RWPE2 (cell line): Measurements from ENCODE around the gene HDGFL2.

Source experiments
- ATAC-seq: fragments of 200-7000 bp; cut with Tn5 transposase; 3 replicates; pipeline ENCODE4 v1.9.1; 2021; ENCODE audit warnings: low read depth
- DNase-seq: peaks from one replicate; pipeline ENCODE4 v3.0.0-alpha.2; 2020; ENCODE audit warnings: low spot score
- H3K27ac ChIP-seq: fragments of 450-650 bp; 2 replicates; pipeline ENCODE4 v1.5.1; 2017; ENCODE audit warnings: mild to moderate bottlenecking; ENCODE audit not compliant: poor library complexity, severe bottlenecking
- H3K27me3 ChIP-seq: fragments of 250-450 bp; sonication (Bioruptor Pico); 2 replicates; pipeline ENCODE4 v1.5.1; 2021; ENCODE audit warnings: mild to moderate bottlenecking, moderate library complexity; ENCODE audit not compliant: insufficient read depth, poor library complexity, severe bottlenecking
- H3K36me3 ChIP-seq: fragments of 250-450 bp; sonication (Bioruptor Pico); 2 replicates; pipeline ENCODE4 v1.5.1; 2020; ENCODE audit warnings: low read depth, mild to moderate bottlenecking, moderate library complexity
- H3K4me1 ChIP-seq: fragments of 250-450 bp; sonication (Bioruptor Pico); 2 replicates; pipeline ENCODE4 v1.5.1; 2021; ENCODE audit warnings: mild to moderate bottlenecking, moderate library complexity; ENCODE audit not compliant: insufficient read depth, poor library complexity, severe bottlenecking
- H3K4me3 ChIP-seq: fragments of 250-450 bp; sonication (Bioruptor Pico); 2 replicates; pipeline ENCODE4 v1.5.1; 2021; ENCODE audit warnings: mild to moderate bottlenecking, moderate library complexity; ENCODE audit not compliant: severe bottlenecking
- H3K9me3 ChIP-seq: fragments of 250-450 bp; sonication (Bioruptor Pico); 2 replicates; pipeline ENCODE4 v1.5.1; 2021; ENCODE audit warnings: mild to moderate bottlenecking, moderate library complexity; ENCODE audit not compliant: severe bottlenecking
- CTCF ChIP-seq: fragments of 450-650 bp; IDR thresholded peaks from one replicate; pipeline ENCODE4 v1.5.1; 2017; ENCODE audit warnings: mild to moderate bottlenecking, moderate library complexity; ENCODE audit not compliant: poor library complexity, severe bottlenecking

The HDGFL2 gene

GRCh38 chr19:4547303-4548237 is 75.5 kb downstream of the HDGFL2 start:
- TF ChIP-seq CTCF = peak; percentile 34
- no peak for ATAC-seq
- DNase-seq = no peak
- Histone ChIP-seq H3K27ac (no peak overlapping the region), H3K27me3 (no peaks in the 10 kb centered on the region), H3K4me1 (no peaks in the 10 kb centered on the region), H3K36me3 (no peaks in the 10 kb centered on the region), H3K4me3 (no peak overlapping the region), H3K9me3 (no peaks in the 10 kb centered on the region)

- H3K36me3 ChIP-seq = no peaks in the 10 kb centered on the region
- no peaks in the 10 kb centered on the region for H3K9me3 ChIP-seq
- H3K4me1 ChIP-seq = no peaks in the 10 kb centered on the region
- ATAC-seq (no peak), DNase-seq (no peak)
- H3K4me3 ChIP-seq = no peak overlapping the region
- no peak for TF ChIP-seq CTCF
- no peak overlapping the region for H3K27ac ChIP-seq
- no peaks in the 10 kb centered on the region for H3K27me3 ChIP-seq
These were observed 76.1 kb downstream of the HDGFL2 start for GRCh38 chr19:4548238-4548584.

- Histone ChIP-seq H3K27me3 (no peaks in the 10 kb centered on the region), H3K4me3 (no peak overlapping the region), H3K9me3 (no peaks in the 10 kb centered on the region), H3K27ac (no peak overlapping the region), H3K36me3 (no peaks in the 10 kb centered on the region), H3K4me1 (no peaks in the 10 kb centered on the region)
- ATAC-seq (no peak), DNase-seq (no peak)
- no peak for TF ChIP-seq CTCF
These were observed 77.9 kb downstream of the HDGFL2 start for GRCh38 chr19:4550018-4550417.

GRCh38 chr19:4550479-4551050 is 78.5 kb downstream of the HDGFL2 start:
- Histone ChIP-seq H3K9me3 (no peaks in the 10 kb centered on the region), H3K4me1 (no peaks in the 10 kb centered on the region), H3K27me3 (no peaks in the 10 kb centered on the region), H3K27ac (no peak overlapping the region), H3K4me3 (no peak overlapping the region), H3K36me3 (no peaks in the 10 kb centered on the region)
- ATAC-seq (no peak), DNase-seq (no peak)
- TF ChIP-seq CTCF = no peak
